Peyer's patch (tissue), 4 donors: ENCODE results near the gene KRTAP3-2.

Source experiments
- POLR2A ChIP-seq, 2 donors: fragments of 450-650 bp; IDR thresholded peaks; one replicate each; pipeline ENCODE4 v1.5.1; 2017; ENCODE audit warnings: antibody characterized with exemption in 2 of 2, mild to moderate bottlenecking in 2 of 2, moderate library complexity in 2 of 2
- TF ChIP-seq, protein P1 (sequence below), 6 experiments: fragments of 450-650 bp in 4 of 6; fragments of 200-600 bp in 2 of 6; sonication (generic) in 1 of 6; IDR thresholded peaks; one replicate each; pipeline ENCODE4 v1.5.1; 2017 to 2019; ENCODE audit warnings: antibody characterized with exemption in 6 of 6, mild to moderate bottlenecking in 3 of 6, moderate library complexity in 1 of 6

DNA sequence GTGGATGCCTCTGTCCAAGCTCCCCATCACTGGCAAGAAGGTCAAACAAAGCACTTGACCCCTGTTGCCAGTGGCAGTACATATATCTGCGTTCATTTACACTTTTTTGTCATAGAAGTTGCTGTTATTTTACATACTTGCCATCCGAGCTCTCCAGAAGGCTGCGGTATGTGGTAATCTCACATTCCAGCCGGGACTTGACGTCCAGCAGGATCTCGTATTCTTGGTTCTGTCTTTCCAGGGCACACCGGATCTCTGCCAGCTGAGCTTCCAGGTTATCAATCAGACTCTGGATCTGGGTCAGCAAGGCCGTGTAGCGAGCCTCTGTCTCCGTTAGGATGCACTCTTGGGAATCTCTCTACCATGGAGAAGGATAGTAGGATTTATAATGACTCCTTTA lies 39.6 kb downstream of the KRTAP3-2 start:
- TF ChIP-seq, protein P1, sequence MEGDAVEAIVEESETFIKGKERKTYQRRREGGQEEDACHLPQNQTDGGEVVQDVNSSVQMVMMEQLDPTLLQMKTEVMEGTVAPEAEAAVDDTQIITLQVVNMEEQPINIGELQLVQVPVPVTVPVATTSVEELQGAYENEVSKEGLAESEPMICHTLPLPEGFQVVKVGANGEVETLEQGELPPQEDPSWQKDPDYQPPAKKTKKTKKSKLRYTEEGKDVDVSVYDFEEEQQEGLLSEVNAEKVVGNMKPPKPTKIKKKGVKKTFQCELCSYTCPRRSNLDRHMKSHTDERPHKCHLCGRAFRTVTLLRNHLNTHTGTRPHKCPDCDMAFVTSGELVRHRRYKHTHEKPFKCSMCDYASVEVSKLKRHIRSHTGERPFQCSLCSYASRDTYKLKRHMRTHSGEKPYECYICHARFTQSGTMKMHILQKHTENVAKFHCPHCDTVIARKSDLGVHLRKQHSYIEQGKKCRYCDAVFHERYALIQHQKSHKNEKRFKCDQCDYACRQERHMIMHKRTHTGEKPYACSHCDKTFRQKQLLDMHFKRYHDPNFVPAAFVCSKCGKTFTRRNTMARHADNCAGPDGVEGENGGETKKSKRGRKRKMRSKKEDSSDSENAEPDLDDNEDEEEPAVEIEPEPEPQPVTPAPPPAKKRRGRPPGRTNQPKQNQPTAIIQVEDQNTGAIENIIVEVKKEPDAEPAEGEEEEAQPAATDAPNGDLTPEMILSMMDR (IDR thresholded peaks at IDR 0.05), result no peak
- TF ChIP-seq POLR2A (IDR thresholded peaks at IDR 0.05), result no peak
